Gastroesophageal sphincter (tissue), 2 donors: ENCODE results near the gene HMGCS1.

Experiments used
- EP300 ChIP-seq: sonication (generic); formaldehyde crosslinking; IDR thresholded peaks from one replicate; pipeline ENCODE4 v1.6.1; 2017; ENCODE audit warnings: antibody characterized with exemption, mild to moderate bottlenecking
- POLR2A ChIP-seq, 2 donors: fragments of 450-650 bp; IDR thresholded peaks; one replicate each; pipeline ENCODE4 v1.6.1; 2017; ENCODE audit warnings: antibody characterized with exemption in 2 of 2, mild to moderate bottlenecking in 2 of 2, moderate library complexity in 1 of 2

DNA sequence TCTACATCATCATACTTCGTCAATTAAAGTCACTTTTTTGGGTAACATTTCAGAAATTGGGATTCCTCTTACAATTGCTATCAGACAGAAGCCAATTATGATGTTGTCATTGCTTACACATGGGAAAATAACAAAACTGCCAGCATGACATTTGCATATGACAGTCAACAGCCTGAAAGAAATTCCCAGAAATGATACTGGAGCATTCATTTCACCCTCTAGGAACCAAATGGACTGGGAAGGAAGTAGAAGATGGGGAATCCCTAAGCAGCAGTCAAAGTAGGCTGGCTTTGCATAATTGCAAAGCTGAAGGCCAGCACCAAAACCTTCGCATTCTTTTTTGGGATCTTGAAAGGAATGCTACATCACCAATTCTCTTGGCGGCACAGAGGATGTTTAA is 10.7 kb downstream of the HMGCS1 start:
- TF ChIP-seq POLR2A (IDR thresholded peaks at IDR 0.05) (no peak), EP300 (no peak)
